PC-9 (cell line): ENCODE results near the gene PPP2R2C. TPM values are rescaled to one million over a fixed set of nuclear protein-coding genes. Genes with fewer than 3 reads are reported as not detected.

Experiments used
- BruUV-seq: library from RNA; stranded (reverse); fragments of 400-500 nt; replicated peaks from 2 replicates; lab custom pipeline; 2021; lab: Mats Ljungman, UMichigan
- CTCF ChIA-PET: fragments of 300-600 bp; sonication (Branson Sonifier 250); formaldehyde crosslinking; loops from one replicate; lab custom pipeline; 2022; ENCODE audit warnings: antibody characterized with exemption; lab: Charles Lee
- POLR2A ChIA-PET: fragments of 300-600 bp; sonication (Branson Sonifier 250); formaldehyde crosslinking; loops from one replicate; lab custom pipeline; 2022; ENCODE audit warnings: antibody characterized with exemption; ENCODE audit not compliant: unreplicated experiment; lab: Charles Lee
- DNase-seq, 2 experiments: peaks; one replicate each; pipeline versions ENCODE4 v3.0.0 to v3.0.0-alpha.2; 2015 to 2022; ENCODE audit warnings: mixed read lengths in 1 of 2
- H2AFZ ChIP-seq: fragments of 200-600 bp; sonication (generic); 2 replicates; pipeline ENCODE4 v1.8.1; 2017; ENCODE audit warnings: antibody characterized with exemption
- H3F3A ChIP-seq: fragments of 200-600 bp; sonication (generic); 2 replicates; pipeline ENCODE4 v1.8.1; 2017; ENCODE audit warnings: antibody characterized with exemption, mild to moderate bottlenecking, low read depth; ENCODE audit not compliant: insufficient read depth
- H3K27ac ChIP-seq: fragments of 200-600 bp; sonication (generic); 2 replicates; pipeline ENCODE4 v1.6.1; 2016; ENCODE audit warnings: mixed run types
- H3K27me3 ChIP-seq: fragments of 200-600 bp; sonication (generic); 2 replicates; pipeline ENCODE4 v1.6.1; 2016; ENCODE audit warnings: low read depth, mixed run types; ENCODE audit not compliant: insufficient read depth
- H3K36me3 ChIP-seq: fragments of 200-600 bp; sonication (generic); 2 replicates; pipeline ENCODE4 v1.6.1; 2016; ENCODE audit warnings: low read depth, mixed run types
- H3K4me1 ChIP-seq: fragments of 200-600 bp; sonication (generic); replicated peaks from 2 replicates; pipeline ENCODE4 v1.6.1; 2016; ENCODE audit warnings: mixed run types; ENCODE audit not compliant: insufficient read depth
- H3K4me2 ChIP-seq: fragments of 200-600 bp; sonication (generic); 2 replicates; pipeline ENCODE4 v1.6.1; 2017; ENCODE audit warnings: mixed run types
- H3K4me3 ChIP-seq: fragments of 200-600 bp; sonication (generic); 2 replicates; pipeline ENCODE4 v1.6.1; 2016; ENCODE audit warnings: mixed run types
- H3K79me2 ChIP-seq: fragments of 200-600 bp; sonication (generic); 2 replicates; pipeline ENCODE4 v1.6.1; 2017; ENCODE audit warnings: low read depth, mixed run types
- H3K9me2 ChIP-seq: fragments of 200-600 bp; sonication (generic); 2 replicates; pipeline ENCODE4 v1.8.1; 2017; ENCODE audit warnings: mild to moderate bottlenecking; ENCODE audit not compliant: insufficient read depth
- H3K9me3 ChIP-seq: fragments of 200-600 bp; sonication (generic); 2 replicates; pipeline ENCODE4 v1.8.1; 2016; ENCODE audit warnings: low read depth; ENCODE audit not compliant: insufficient read depth
- H4K20me1 ChIP-seq: fragments of 200-600 bp; sonication (generic); 2 replicates; pipeline ENCODE4 v1.8.1; 2017; ENCODE audit not compliant: insufficient read depth
- EZH2 ChIP-seq: fragments of 200-600 bp; sonication (generic); IDR thresholded peaks from 2 replicates; pipeline ENCODE4 v1.8.0; 2017; ENCODE audit warnings: antibody characterized with exemption, low read depth
- intact Hi-C: fragments of 100-400 bp; cut with micrococcal nuclease; formaldehyde crosslinking; loops from one replicate; pipeline ENCODE4 v1.10.0; 2022; ENCODE audit not compliant: unreplicated experiment
- total RNA-seq: library from RNA; stranded (reverse); gene quantifications from 2 replicates; pipeline ENCODE4 v1.2.3, GENCODE V29; 2021
- TF ChIP-seq, protein P1 (sequence below): fragments of 200-600 bp; sonication (generic); conservative IDR thresholded peaks from 2 replicates; pipeline ENCODE4 v1.6.1; 2017; ENCODE audit warnings: mixed run types, antibody characterized with exemption, mild to moderate bottlenecking, moderate library complexity

The PPP2R2C gene
- total RNA-seq, 1 experiment from 2014 or later, result 40.9 TPM

DNA sequence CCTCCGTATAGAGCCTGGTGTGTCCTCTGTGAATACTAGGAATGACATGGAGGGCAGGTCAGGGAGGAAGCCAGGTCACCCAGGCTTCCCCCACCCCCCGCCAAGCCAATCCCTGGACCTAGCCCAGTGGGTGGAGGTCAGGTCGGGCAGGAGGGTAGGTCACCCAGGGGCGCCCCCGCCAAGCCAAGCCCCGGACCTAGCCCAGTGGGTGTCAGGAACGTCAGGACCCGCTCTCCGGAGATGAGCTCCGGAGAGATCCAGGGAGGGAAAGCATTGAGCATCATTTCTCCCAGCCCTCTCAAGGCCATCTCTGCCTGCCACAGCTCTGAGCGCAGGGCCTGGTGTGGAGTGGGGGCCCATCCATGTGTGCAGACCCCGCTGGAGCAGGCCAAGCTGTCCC, 154.2 kb downstream of the PPP2R2C start:
- POLR2A ChIA-PET, result no interaction called here
- no peak for TF ChIP-seq EZH2
- TF ChIP-seq, protein P1, sequence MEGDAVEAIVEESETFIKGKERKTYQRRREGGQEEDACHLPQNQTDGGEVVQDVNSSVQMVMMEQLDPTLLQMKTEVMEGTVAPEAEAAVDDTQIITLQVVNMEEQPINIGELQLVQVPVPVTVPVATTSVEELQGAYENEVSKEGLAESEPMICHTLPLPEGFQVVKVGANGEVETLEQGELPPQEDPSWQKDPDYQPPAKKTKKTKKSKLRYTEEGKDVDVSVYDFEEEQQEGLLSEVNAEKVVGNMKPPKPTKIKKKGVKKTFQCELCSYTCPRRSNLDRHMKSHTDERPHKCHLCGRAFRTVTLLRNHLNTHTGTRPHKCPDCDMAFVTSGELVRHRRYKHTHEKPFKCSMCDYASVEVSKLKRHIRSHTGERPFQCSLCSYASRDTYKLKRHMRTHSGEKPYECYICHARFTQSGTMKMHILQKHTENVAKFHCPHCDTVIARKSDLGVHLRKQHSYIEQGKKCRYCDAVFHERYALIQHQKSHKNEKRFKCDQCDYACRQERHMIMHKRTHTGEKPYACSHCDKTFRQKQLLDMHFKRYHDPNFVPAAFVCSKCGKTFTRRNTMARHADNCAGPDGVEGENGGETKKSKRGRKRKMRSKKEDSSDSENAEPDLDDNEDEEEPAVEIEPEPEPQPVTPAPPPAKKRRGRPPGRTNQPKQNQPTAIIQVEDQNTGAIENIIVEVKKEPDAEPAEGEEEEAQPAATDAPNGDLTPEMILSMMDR, result no peak
- Histone ChIP-seq H3K9me2 (no peaks in the 10 kb centered on the region), H3K36me3 (no peaks in the 10 kb centered on the region), H3K79me2 (no peaks in the 10 kb centered on the region), H3K27me3 (no peaks in the 10 kb centered on the region), H4K20me1 (no peaks in the 10 kb centered on the region), H3K4me3 (no peak overlapping the region), H3K9me3 (no peaks in the 10 kb centered on the region), H3K27ac (no peak overlapping the region), H3K4me1 (no peaks in the 10 kb centered on the region; the same call in 1 of the 2 replicates), H3F3A (peaks cover 3% of the 10 kb centered on the region; the same call in 1 of the 2 replicates), H2AFZ (no peak overlapping the region), H3K4me2 (no peak overlapping the region)
- DNase-seq, result no peak
- intact Hi-C loops, result no loop called here
- no TSS peak for BruUV-seq
- CTCF ChIA-PET, result no interaction called here

DNA sequence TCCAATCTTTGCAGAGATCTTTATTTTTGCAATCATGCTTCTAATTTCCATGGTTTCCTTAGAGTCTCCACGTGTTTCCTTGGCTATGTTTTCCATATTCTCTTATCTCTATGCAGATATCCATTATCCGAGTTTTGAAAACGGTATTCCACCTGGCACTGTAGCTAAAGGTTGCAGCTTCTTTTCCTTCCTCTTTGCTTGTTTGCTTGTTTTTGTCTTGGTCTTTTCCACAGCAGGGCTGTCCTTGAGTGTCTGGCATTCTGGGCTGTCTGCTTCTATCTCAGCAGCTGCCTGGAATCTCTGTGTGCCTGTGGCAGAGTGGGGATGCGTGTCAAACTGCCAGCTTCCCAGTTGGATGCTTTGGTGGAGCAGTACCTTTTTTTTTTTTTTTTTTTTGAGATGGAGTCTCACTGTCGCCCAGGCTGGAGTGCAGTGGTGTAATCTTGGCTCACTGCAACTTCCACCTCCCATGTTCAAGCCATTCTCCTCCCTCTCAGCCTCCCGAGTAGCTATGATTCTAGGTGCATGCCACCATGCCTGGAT, 155.9 kb downstream of the PPP2R2C start:
- Histone ChIP-seq H3K9me2 (no peaks in the 10 kb centered on the region), H3F3A (peaks cover 8% of the 10 kb centered on the region), H2AFZ (no peak overlapping the region), H3K4me2 (no peak overlapping the region), H3K9me3 (no peaks in the 10 kb centered on the region), H3K36me3 (no peaks in the 10 kb centered on the region), H3K4me3 (no peak overlapping the region), H4K20me1 (no peaks in the 10 kb centered on the region), H3K27ac (no peak overlapping the region), H3K27me3 (no peaks in the 10 kb centered on the region), H3K79me2 (no peaks in the 10 kb centered on the region), H3K4me1 (peaks cover 10% of the 10 kb centered on the region)
- no peak for DNase-seq
- TF ChIP-seq, protein P1, result no peak
- no TSS peak for BruUV-seq
- POLR2A ChIA-PET, result interaction anchor here (0.7 kb wide), 1 partner anchor 904 kb away, joined by 5 read pairs; no protein-coding TSS in a partner anchor
- CTCF ChIA-PET, result interaction anchor here (0.6 kb wide), 1 partner anchor 1661 kb away, joined by 3 read pairs; no protein-coding TSS in a partner anchor
- intact Hi-C loops, result no loop called here

DNA sequence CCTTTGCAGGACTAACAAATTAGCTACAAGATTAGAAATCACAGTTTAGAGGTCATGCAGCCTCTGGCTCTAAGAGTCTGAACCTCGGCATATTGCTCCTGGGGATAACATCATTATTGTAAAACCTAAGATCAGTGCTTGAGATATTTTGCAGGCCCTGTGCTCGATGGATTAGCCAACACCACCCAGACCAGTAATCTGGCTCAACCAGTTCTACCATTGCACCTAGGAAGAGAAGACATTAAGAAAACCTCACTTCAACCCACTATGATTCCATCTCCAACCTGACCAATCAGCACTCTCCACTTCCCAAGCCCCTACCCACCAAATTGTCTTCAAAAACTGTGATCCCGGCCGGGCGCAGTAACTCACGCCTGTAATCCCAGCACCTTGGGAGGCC, 159.2 kb downstream of the PPP2R2C start:
- BruUV-seq, result no TSS peak
- CTCF ChIA-PET, result no interaction called here
- intact Hi-C loops, result loop anchor here (2.0 kb wide), 1 partner anchor 40 kb away; no protein-coding TSS in a partner anchor

More for the DNA sequence above, 159.2 kb downstream of the PPP2R2C start:
- no peak overlapping the region for H3K27ac ChIP-seq
- no peaks in the 10 kb centered on the region for H3K79me2 ChIP-seq
- DNase-seq, result peak; percentile 54 to 85
- H3K4me2 ChIP-seq, result peak overlapping the region; percentile 41
- H3K9me2 ChIP-seq, result no peaks in the 10 kb centered on the region
- no peaks in the 10 kb centered on the region for H3K36me3 ChIP-seq
- H2AFZ ChIP-seq, result no peak overlapping the region
- H3K27me3 ChIP-seq, result no peaks in the 10 kb centered on the region
- POLR2A ChIA-PET, result no interaction called here
- H4K20me1 ChIP-seq, result no peaks in the 10 kb centered on the region
- peaks cover 10% of the 10 kb centered on the region for H3K4me1 ChIP-seq
- no peak for TF ChIP-seq EZH2
- TF ChIP-seq, protein P1, result no peak
- no peak overlapping the region for H3K4me3 ChIP-seq
- H3K9me3 ChIP-seq, result no peaks in the 10 kb centered on the region
- peaks cover 8% of the 10 kb centered on the region for H3F3A ChIP-seq
